Measurements from ENCODE around the gene TAGLN.

Gene TAGLN

GRCh38 chr11:117212697-117213355, 13.7 kb downstream of the TAGLN start:
- no peak for DNase-seq (ENCODE audit: extremely low read depth in 1 of 2, low read depth in 1 of 2)

- DNase-seq (ENCODE audit: extremely low read depth in 1 of 2, low read depth in 1 of 2), result no peak
These were observed 15.4 kb downstream of the TAGLN start for GRCh38 chr11:117214404-117215110.

GRCh38 chr11:117217141-117218084, 18.2 kb downstream of the TAGLN start:
- no peak for DNase-seq (ENCODE audit: extremely low read depth in 1 of 2, low read depth in 1 of 2)

- DNase-seq (ENCODE audit: extremely low read depth in 1 of 2, low read depth in 1 of 2), result no peak
These were observed 19.2 kb downstream of the TAGLN start for GRCh38 chr11:117218133-117218915.

- no peak for DNase-seq (ENCODE audit: extremely low read depth in 1 of 2, low read depth in 1 of 2)
These were observed 19.8 kb downstream of the TAGLN start for GRCh38 chr11:117219001-117219400.

GRCh38 chr11:117219455-117219854, 20.3 kb downstream of the TAGLN start:
- no peak for DNase-seq (ENCODE audit: extremely low read depth in 1 of 2, low read depth in 1 of 2)

GRCh38 chr11:117219995-117220394, 20.8 kb downstream of the TAGLN start:
- DNase-seq (ENCODE audit: extremely low read depth in 1 of 2, low read depth in 1 of 2), result no peak

- no peak for DNase-seq (ENCODE audit: extremely low read depth in 1 of 2, low read depth in 1 of 2)
These were observed 21.4 kb downstream of the TAGLN start for GRCh38 chr11:117220568-117220967.

GRCh38 chr11:117220999-117221774, 22.0 kb downstream of the TAGLN start:
- DNase-seq (ENCODE audit: extremely low read depth in 1 of 2, low read depth in 1 of 2), result no peak

- DNase-seq (ENCODE audit: extremely low read depth in 1 of 2, low read depth in 1 of 2), result no peak
These were observed 22.8 kb downstream of the TAGLN start for GRCh38 chr11:117221775-117222517.

- no peak for DNase-seq (ENCODE audit: extremely low read depth in 1 of 2, low read depth in 1 of 2)
These were observed 24.0 kb downstream of the TAGLN start for GRCh38 chr11:117222991-117223740.

GRCh38 chr11:117223741-117224689, 24.8 kb downstream of the TAGLN start:
- no peak for DNase-seq (ENCODE audit: extremely low read depth in 1 of 2, low read depth in 1 of 2)

- DNase-seq (ENCODE audit: extremely low read depth in 1 of 2, low read depth in 1 of 2), result no peak
These were observed 26.5 kb downstream of the TAGLN start for GRCh38 chr11:117225553-117226170.

GRCh38 chr11:117226388-117227385, 27.5 kb downstream of the TAGLN start:
- no peak for DNase-seq (ENCODE audit: extremely low read depth in 1 of 2, low read depth in 1 of 2)

- DNase-seq (ENCODE audit: extremely low read depth in 1 of 2, low read depth in 1 of 2), result no peak
These were observed 28.9 kb downstream of the TAGLN start for GRCh38 chr11:117228091-117228490.

GRCh38 chr11:117229411-117229810, 30.2 kb downstream of the TAGLN start:
- DNase-seq (ENCODE audit: extremely low read depth in 1 of 2, low read depth in 1 of 2), result no peak

Data from activated CD8-positive, alpha-beta memory T cell treated with anti-CD3 and anti-CD28 coated beads for 1 hour (primary cell).